Stimulated activated CD4-positive, alpha-beta T cell treated with anti-CD3 and anti-CD28 coated beads, TNF-alpha, amount 100 ng/mL, for 4 hours (primary cell): Measurements from ENCODE around the gene PAN3.

Experiments used
- DNase-seq, 3 experiments: peaks; one replicate each; pipeline ENCODE4 v3.0.0-alpha.2; 2020; ENCODE audit warnings: low read depth in 3 of 3

PAN3 gene

GRCh38 chr13:28299916-28300315, 161.6 kb downstream of the PAN3 start:
- DNase-seq = no peak

GRCh38 chr13:28301839-28302238, 163.5 kb downstream of the PAN3 start:
- no peak for DNase-seq

- DNase-seq = no peak
Observed at GRCh38 chr13:28306325-28306724, 168.0 kb downstream of the PAN3 start.

GRCh38 chr13:28313579-28313978, 175.2 kb downstream of the PAN3 start:
- DNase-seq = no peak

- no peak for DNase-seq
Observed at GRCh38 chr13:28314879-28315278, 176.5 kb downstream of the PAN3 start.

- no peak for DNase-seq
Observed at GRCh38 chr13:28316129-28316528, 177.8 kb downstream of the PAN3 start.

GRCh38 chr13:28316836-28317235, 178.5 kb downstream of the PAN3 start:
- DNase-seq = no peak

GRCh38 chr13:28318496-28318895, 180.2 kb downstream of the PAN3 start:
- no peak for DNase-seq

- DNase-seq = no peak
Observed at GRCh38 chr13:28319528-28319927, 181.2 kb downstream of the PAN3 start.

- DNase-seq = no peak
Observed at GRCh38 chr13:28320209-28320608, 181.9 kb downstream of the PAN3 start.

GRCh38 chr13:28320884-28321574, 182.7 kb downstream of the PAN3 start:
- DNase-seq = no peak

GRCh38 chr13:28321756-28322155, 183.4 kb downstream of the PAN3 start:
- no peak for DNase-seq

GRCh38 chr13:28322256-28322905, 184.0 kb downstream of the PAN3 start:
- DNase-seq = no peak

GRCh38 chr13:28324181-28324789, 185.9 kb downstream of the PAN3 start:
- DNase-seq = peak; percentile 6 to 21 (median 21)

GRCh38 chr13:28325022-28325421, 186.7 kb downstream of the PAN3 start:
- no peak for DNase-seq

GRCh38 chr13:28326056-28326455, 187.7 kb downstream of the PAN3 start:
- DNase-seq = no peak

- DNase-seq = no peak
Observed at GRCh38 chr13:28327373-28328270, 189.3 kb downstream of the PAN3 start.

GRCh38 chr13:28328271-28328607, 189.9 kb downstream of the PAN3 start:
- no peak for DNase-seq

GRCh38 chr13:28329395-28330158, 191.2 kb downstream of the PAN3 start:
- DNase-seq = no peak

GRCh38 chr13:28333204-28333881, 195.0 kb downstream of the PAN3 start:
- DNase-seq = no peak

GRCh38 chr13:28336193-28336657, 197.9 kb downstream of the PAN3 start:
- no peak for DNase-seq
